ENCODE measurements around the gene PRKRIP1.

PRKRIP1 gene

GRCh38 chr7:102413611-102414010 is 17.4 kb downstream of the PRKRIP1 start:
- Histone ChIP-seq H3K4me1 (ENCODE audit: control insufficient read depth in 2 of 2, insufficient read depth in 2 of 2, low read length in 2 of 2) (peaks cover 0 to 3% of the 10 kb centered on the region in 2 donors), H3K36me3 (ENCODE audit: control insufficient read depth in 2 of 2, insufficient read depth in 2 of 2, low read length in 2 of 2) (peaks cover 24 to 55% of the 10 kb centered on the region in 2 donors), H3K9me3 (ENCODE audit: control insufficient read depth in 2 of 2, low read length in 2 of 2) (no peaks in the 10 kb centered on the region), H3K9ac (ENCODE audit: low read depth in 1 of 2, low read length in 2 of 2) (no peak overlapping the region), H3K4me3 (ENCODE audit: low read length in 2 of 2) (no peak overlapping the region), H3K27ac (ENCODE audit: low read depth in 2 of 2, low read length in 2 of 2) (no peak overlapping the region), H3K27me3 (ENCODE audit: control insufficient read depth in 2 of 2, insufficient read depth in 2 of 2, low read length in 2 of 2) (no peaks in the 10 kb centered on the region)

GRCh38 chr7:102415685-102416225 is 19.6 kb downstream of the PRKRIP1 start:
- peak overlapping the region; percentile 41 to 61 for H3K27ac ChIP-seq (ENCODE audit: low read depth in 2 of 2, low read length in 2 of 2)
- H3K36me3 ChIP-seq (ENCODE audit: control insufficient read depth in 2 of 2, insufficient read depth in 2 of 2, low read length in 2 of 2) = peaks cover 17 to 38% of the 10 kb centered on the region in 2 donors
- H3K27me3 ChIP-seq (ENCODE audit: control insufficient read depth in 2 of 2, insufficient read depth in 2 of 2, low read length in 2 of 2) = no peaks in the 10 kb centered on the region
- H3K9ac ChIP-seq (ENCODE audit: low read depth in 1 of 2, low read length in 2 of 2) = no peak overlapping the region
- H3K9me3 ChIP-seq (ENCODE audit: control insufficient read depth in 2 of 2, low read length in 2 of 2) = no peaks in the 10 kb centered on the region
- H3K4me3 ChIP-seq (ENCODE audit: low read length in 2 of 2) = peak overlapping the region in 1 of 2 donors; percentile 31
- peaks cover 0 to 3% of the 10 kb centered on the region in 2 donors for H3K4me1 ChIP-seq (ENCODE audit: control insufficient read depth in 2 of 2, insufficient read depth in 2 of 2, low read length in 2 of 2)

- Histone ChIP-seq H3K9ac (ENCODE audit: low read depth in 1 of 2, low read length in 2 of 2) (no peak overlapping the region), H3K36me3 (ENCODE audit: control insufficient read depth in 2 of 2, insufficient read depth in 2 of 2, low read length in 2 of 2) (peaks cover 17 to 34% of the 10 kb centered on the region in 2 donors), H3K4me1 (ENCODE audit: control insufficient read depth in 2 of 2, insufficient read depth in 2 of 2, low read length in 2 of 2) (peaks cover 0 to 3% of the 10 kb centered on the region in 2 donors), H3K27me3 (ENCODE audit: control insufficient read depth in 2 of 2, insufficient read depth in 2 of 2, low read length in 2 of 2) (no peaks in the 10 kb centered on the region), H3K4me3 (ENCODE audit: low read length in 2 of 2) (no peak overlapping the region), H3K9me3 (ENCODE audit: control insufficient read depth in 2 of 2, low read length in 2 of 2) (no peaks in the 10 kb centered on the region), H3K27ac (ENCODE audit: low read depth in 2 of 2, low read length in 2 of 2) (peak overlapping the region in 1 of 2 donors; percentile 61)
These were observed 20.2 kb downstream of the PRKRIP1 start for GRCh38 chr7:102416406-102416805.

GRCh38 chr7:102417105-102417504 is 20.9 kb downstream of the PRKRIP1 start:
- Histone ChIP-seq H3K4me1 (ENCODE audit: control insufficient read depth in 2 of 2, insufficient read depth in 2 of 2, low read length in 2 of 2) (peaks cover 0 to 3% of the 10 kb centered on the region in 2 donors), H3K27me3 (ENCODE audit: control insufficient read depth in 2 of 2, insufficient read depth in 2 of 2, low read length in 2 of 2) (no peaks in the 10 kb centered on the region), H3K9ac (ENCODE audit: low read depth in 1 of 2, low read length in 2 of 2) (no peak overlapping the region), H3K36me3 (ENCODE audit: control insufficient read depth in 2 of 2, insufficient read depth in 2 of 2, low read length in 2 of 2) (peaks cover 17 to 37% of the 10 kb centered on the region in 2 donors), H3K9me3 (ENCODE audit: control insufficient read depth in 2 of 2, low read length in 2 of 2) (no peaks in the 10 kb centered on the region), H3K27ac (ENCODE audit: low read depth in 2 of 2, low read length in 2 of 2) (no peak overlapping the region), H3K4me3 (ENCODE audit: low read length in 2 of 2) (no peak overlapping the region)

- Histone ChIP-seq H3K36me3 (ENCODE audit: control insufficient read depth in 2 of 2, insufficient read depth in 2 of 2, low read length in 2 of 2) (peaks cover 16 to 30% of the 10 kb centered on the region in 2 donors), H3K27me3 (ENCODE audit: control insufficient read depth in 2 of 2, insufficient read depth in 2 of 2, low read length in 2 of 2) (no peaks in the 10 kb centered on the region), H3K9ac (ENCODE audit: low read depth in 1 of 2, low read length in 2 of 2) (no peak overlapping the region), H3K27ac (ENCODE audit: low read depth in 2 of 2, low read length in 2 of 2) (no peak overlapping the region), H3K4me3 (ENCODE audit: low read length in 2 of 2) (no peak overlapping the region), H3K4me1 (ENCODE audit: control insufficient read depth in 2 of 2, insufficient read depth in 2 of 2, low read length in 2 of 2) (no peaks in the 10 kb centered on the region), H3K9me3 (ENCODE audit: control insufficient read depth in 2 of 2, low read length in 2 of 2) (no peaks in the 10 kb centered on the region)
These were observed 22.4 kb downstream of the PRKRIP1 start for GRCh38 chr7:102418592-102418991.

- Histone ChIP-seq H3K36me3 (ENCODE audit: control insufficient read depth in 2 of 2, insufficient read depth in 2 of 2, low read length in 2 of 2) (peaks cover 20 to 25% of the 10 kb centered on the region in 2 donors), H3K9me3 (ENCODE audit: control insufficient read depth in 2 of 2, low read length in 2 of 2) (no peaks in the 10 kb centered on the region), H3K27ac (ENCODE audit: low read depth in 2 of 2, low read length in 2 of 2) (no peak overlapping the region), H3K27me3 (ENCODE audit: control insufficient read depth in 2 of 2, insufficient read depth in 2 of 2, low read length in 2 of 2) (no peaks in the 10 kb centered on the region), H3K4me3 (ENCODE audit: low read length in 2 of 2) (no peak overlapping the region), H3K4me1 (ENCODE audit: control insufficient read depth in 2 of 2, insufficient read depth in 2 of 2, low read length in 2 of 2) (peaks cover 2 to 13% of the 10 kb centered on the region in 2 donors), H3K9ac (ENCODE audit: low read depth in 1 of 2, low read length in 2 of 2) (no peak overlapping the region)
These were observed 25.6 kb downstream of the PRKRIP1 start for GRCh38 chr7:102421706-102422240.

GRCh38 chr7:102424129-102424551 is 28.0 kb downstream of the PRKRIP1 start:
- H3K9ac ChIP-seq (ENCODE audit: low read depth in 1 of 2, low read length in 2 of 2) = no peak overlapping the region
- no peaks in the 10 kb centered on the region for H3K27me3 ChIP-seq (ENCODE audit: control insufficient read depth in 2 of 2, insufficient read depth in 2 of 2, low read length in 2 of 2)
- no peaks in the 10 kb centered on the region for H3K9me3 ChIP-seq (ENCODE audit: control insufficient read depth in 2 of 2, low read length in 2 of 2)
- peaks cover 5 to 17% of the 10 kb centered on the region in 2 donors for H3K4me1 ChIP-seq (ENCODE audit: control insufficient read depth in 2 of 2, insufficient read depth in 2 of 2, low read length in 2 of 2)
- H3K36me3 ChIP-seq (ENCODE audit: control insufficient read depth in 2 of 2, insufficient read depth in 2 of 2, low read length in 2 of 2) = peaks cover 16 to 21% of the 10 kb centered on the region in 2 donors
- H3K27ac ChIP-seq (ENCODE audit: low read depth in 2 of 2, low read length in 2 of 2) = peak overlapping the region; percentile 37 to 94
- H3K4me3 ChIP-seq (ENCODE audit: low read length in 2 of 2) = no peak overlapping the region

GRCh38 chr7:102424787-102425218 is 28.6 kb downstream of the PRKRIP1 start:
- Histone ChIP-seq H3K4me3 (ENCODE audit: low read length in 2 of 2) (peak overlapping the region in 1 of 2 donors; percentile 54), H3K27ac (ENCODE audit: low read depth in 2 of 2, low read length in 2 of 2) (peak overlapping the region; percentile 37 to 94), H3K36me3 (ENCODE audit: control insufficient read depth in 2 of 2, insufficient read depth in 2 of 2, low read length in 2 of 2) (peaks cover 14 to 21% of the 10 kb centered on the region in 2 donors), H3K9me3 (ENCODE audit: control insufficient read depth in 2 of 2, low read length in 2 of 2) (no peaks in the 10 kb centered on the region), H3K4me1 (ENCODE audit: control insufficient read depth in 2 of 2, insufficient read depth in 2 of 2, low read length in 2 of 2) (peaks cover 5 to 17% of the 10 kb centered on the region in 2 donors), H3K27me3 (ENCODE audit: control insufficient read depth in 2 of 2, insufficient read depth in 2 of 2, low read length in 2 of 2) (no peaks in the 10 kb centered on the region), H3K9ac (ENCODE audit: low read depth in 1 of 2, low read length in 2 of 2) (no peak overlapping the region)

- Histone ChIP-seq H3K9ac (ENCODE audit: low read depth in 1 of 2, low read length in 2 of 2) (peak overlapping the region; percentile 24 to 72), H3K27ac (ENCODE audit: low read depth in 2 of 2, low read length in 2 of 2) (peak overlapping the region; percentile 72 to 94), H3K27me3 (ENCODE audit: control insufficient read depth in 2 of 2, insufficient read depth in 2 of 2, low read length in 2 of 2) (no peaks in the 10 kb centered on the region), H3K36me3 (ENCODE audit: control insufficient read depth in 2 of 2, insufficient read depth in 2 of 2, low read length in 2 of 2) (peaks cover 11 to 21% of the 10 kb centered on the region in 2 donors), H3K9me3 (ENCODE audit: control insufficient read depth in 2 of 2, low read length in 2 of 2) (no peaks in the 10 kb centered on the region), H3K4me3 (ENCODE audit: low read length in 2 of 2) (peak overlapping the region in 1 of 2 donors; percentile 54), H3K4me1 (ENCODE audit: control insufficient read depth in 2 of 2, insufficient read depth in 2 of 2, low read length in 2 of 2) (peaks cover 5 to 17% of the 10 kb centered on the region in 2 donors)
These were observed 29.6 kb downstream of the PRKRIP1 start for GRCh38 chr7:102425639-102426267.
